Ovary (tissue), 3 donors: ENCODE measurements around the gene MFGE8.

Experiments
- CTCF ChIP-seq, 3 donors: fragments of 450-650 bp in 2 of 3; fragments of 200-600 bp in 1 of 3; IDR thresholded peaks; one replicate each; pipeline versions ENCODE4 v1.5.1 to v1.8.0; 2016 to 2022; ENCODE audit warnings: antibody characterized with exemption in 3 of 3, mild to moderate bottlenecking in 1 of 3
- EP300 ChIP-seq: sonication (generic); formaldehyde crosslinking; IDR thresholded peaks from one replicate; pipeline ENCODE4 v1.6.1; 2017; ENCODE audit warnings: antibody characterized with exemption
- POLR2A ChIP-seq: fragments of 450-650 bp; IDR thresholded peaks from one replicate; pipeline ENCODE4 v1.6.1; 2017; ENCODE audit warnings: antibody characterized with exemption, mild to moderate bottlenecking, moderate library complexity
- donor health status: DM: no; HTN: no; CAD: no.

- TF ChIP-seq EP300 (no peak), CTCF (IDR thresholded peaks at IDR 0.05) (no peak), POLR2A (no peak)
Observed at GRCh38 chr15:88956906-88957305, 43.7 kb upstream of the MFGE8 start.
